RWPE2 (cell line): ENCODE measurements around the gene SMC1B.

Source experiments
- ATAC-seq: fragments of 200-7000 bp; cut with Tn5 transposase; 3 replicates; pipeline ENCODE4 v1.9.1; 2021; ENCODE audit warnings: low read depth
- DNase-seq: peaks from one replicate; pipeline ENCODE4 v3.0.0-alpha.2; 2020; ENCODE audit warnings: low spot score
- H3K27ac ChIP-seq: fragments of 450-650 bp; 2 replicates; pipeline ENCODE4 v1.5.1; 2017; ENCODE audit warnings: mild to moderate bottlenecking; ENCODE audit not compliant: poor library complexity, severe bottlenecking
- H3K27me3 ChIP-seq: fragments of 250-450 bp; sonication (Bioruptor Pico); 2 replicates; pipeline ENCODE4 v1.5.1; 2021; ENCODE audit warnings: mild to moderate bottlenecking, moderate library complexity; ENCODE audit not compliant: insufficient read depth, poor library complexity, severe bottlenecking
- H3K36me3 ChIP-seq: fragments of 250-450 bp; sonication (Bioruptor Pico); 2 replicates; pipeline ENCODE4 v1.5.1; 2020; ENCODE audit warnings: low read depth, mild to moderate bottlenecking, moderate library complexity
- H3K4me1 ChIP-seq: fragments of 250-450 bp; sonication (Bioruptor Pico); 2 replicates; pipeline ENCODE4 v1.5.1; 2021; ENCODE audit warnings: mild to moderate bottlenecking, moderate library complexity; ENCODE audit not compliant: insufficient read depth, poor library complexity, severe bottlenecking
- H3K4me3 ChIP-seq: fragments of 250-450 bp; sonication (Bioruptor Pico); 2 replicates; pipeline ENCODE4 v1.5.1; 2021; ENCODE audit warnings: mild to moderate bottlenecking, moderate library complexity; ENCODE audit not compliant: severe bottlenecking
- H3K9me3 ChIP-seq: fragments of 250-450 bp; sonication (Bioruptor Pico); 2 replicates; pipeline ENCODE4 v1.5.1; 2021; ENCODE audit warnings: mild to moderate bottlenecking, moderate library complexity; ENCODE audit not compliant: severe bottlenecking
- CTCF ChIP-seq: fragments of 450-650 bp; IDR thresholded peaks from one replicate; pipeline ENCODE4 v1.5.1; 2017; ENCODE audit warnings: mild to moderate bottlenecking, moderate library complexity; ENCODE audit not compliant: poor library complexity, severe bottlenecking

Gene SMC1B

GRCh38 chr22:45340323-45340722 lies 73.1 kb downstream of the SMC1B start:
- H3K36me3 ChIP-seq, result peaks cover 46% of the 10 kb centered on the region
- no peak for TF ChIP-seq CTCF

GRCh38 chr22:45338795-45339194 lies 74.6 kb downstream of the SMC1B start:
- peaks cover 8% of the 10 kb centered on the region for H3K4me1 ChIP-seq
- peaks cover 49% of the 10 kb centered on the region for H3K36me3 ChIP-seq
- no peaks in the 10 kb centered on the region for H3K27me3 ChIP-seq
- no peak overlapping the region for H3K4me3 ChIP-seq
- ATAC-seq (no peak), DNase-seq (no peak)
- no peaks in the 10 kb centered on the region for H3K9me3 ChIP-seq
- H3K27ac ChIP-seq, result no peak overlapping the region
- TF ChIP-seq CTCF, result no peak

More at GRCh38 chr22:45340323-45340722, 73.1 kb downstream of the SMC1B start:
- Histone ChIP-seq H3K27ac (no peak overlapping the region), H3K27me3 (no peaks in the 10 kb centered on the region), H3K9me3 (no peaks in the 10 kb centered on the region), H3K4me3 (no peak overlapping the region), H3K4me1 (no peaks in the 10 kb centered on the region)
- no peak for DNase-seq
- no peak for ATAC-seq

- no peak for ATAC-seq
- no peak for TF ChIP-seq CTCF
- Histone ChIP-seq H3K27me3 (no peaks in the 10 kb centered on the region), H3K9me3 (no peaks in the 10 kb centered on the region), H3K4me3 (no peak overlapping the region), H3K4me1 (peaks cover 11% of the 10 kb centered on the region), H3K36me3 (peaks cover 51% of the 10 kb centered on the region), H3K27ac (no peak overlapping the region)
- no peak for DNase-seq
These were observed 75.9 kb downstream of the SMC1B start for GRCh38 chr22:45337536-45337935.

GRCh38 chr22:45336971-45337431 lies 76.4 kb downstream of the SMC1B start:
- H3K4me3 ChIP-seq, result no peak overlapping the region
- ATAC-seq (no peak), DNase-seq (no peak)
- peaks cover 11% of the 10 kb centered on the region for H3K4me1 ChIP-seq
- no peak for TF ChIP-seq CTCF
- H3K27ac ChIP-seq, result no peak overlapping the region
- no peaks in the 10 kb centered on the region for H3K27me3 ChIP-seq
- H3K9me3 ChIP-seq, result no peaks in the 10 kb centered on the region
- peaks cover 49% of the 10 kb centered on the region for H3K36me3 ChIP-seq

- H3K4me3 ChIP-seq, result no peak overlapping the region
- H3K27ac ChIP-seq, result no peak overlapping the region
- DNase-seq (no peak), ATAC-seq (no peak)
- no peak for TF ChIP-seq CTCF
- H3K36me3 ChIP-seq, result peaks cover 50% of the 10 kb centered on the region
- no peaks in the 10 kb centered on the region for H3K27me3 ChIP-seq
- H3K4me1 ChIP-seq, result peaks cover 11% of the 10 kb centered on the region
- H3K9me3 ChIP-seq, result no peaks in the 10 kb centered on the region
These were observed 77.4 kb downstream of the SMC1B start for GRCh38 chr22:45335854-45336522.
